IMR-90 (cell line): Measurements from ENCODE around the gene MKX. TPM values are rescaled to one million over a fixed set of nuclear protein-coding genes. Genes with fewer than 3 reads are reported as not detected.

ENCODE experiments used
- ATAC-seq: fragments of 200-7000 bp; cut with Tn5 transposase; 2 replicates; pipeline ENCODE4 v1.9.1; 2020; ENCODE audit warnings: low read depth, mild to moderate bottlenecking, moderate library complexity
- BruUV-seq: library from RNA; stranded (reverse); fragments of 400-500 nt; replicated peaks from 2 replicates; lab custom pipeline; 2021; lab: Mats Ljungman, UMichigan
- CTCF ChIA-PET: fragments of 300-600 bp; formaldehyde crosslinking; extraction: SDS; loops from one replicate; lab custom pipeline; 2021; ENCODE audit warnings: antibody characterized with exemption; lab: Yijun Ruan, JAX
- POLR2A ChIA-PET: fragments of 300-600 bp; sonication (Branson Sonifier 250); formaldehyde crosslinking; loops from one replicate; lab custom pipeline; 2022; ENCODE audit warnings: antibody characterized with exemption; ENCODE audit not compliant: unreplicated experiment; lab: Charles Lee
- DNase-seq: peaks from one replicate; pipeline ENCODE4 v3.0.0; 2013
- H2AFZ ChIP-seq: replicated peaks from 2 replicates; pipeline ENCODE3; 2013; ENCODE audit warnings: low read length, mild to moderate bottlenecking; ENCODE audit not compliant: poor library complexity
- H2AK5ac ChIP-seq: 2 replicates; pipeline ENCODE4 v1.6.1; 2013; ENCODE audit warnings: low read depth, low read length, inconsistent platforms
- H2AK9ac ChIP-seq: replicated peaks from 2 replicates; pipeline ENCODE3; 2013; ENCODE audit warnings: mild to moderate bottlenecking, low read depth, low read length, moderate library complexity; ENCODE audit not compliant: poor library complexity
- H2BK120ac ChIP-seq: 2 replicates; pipeline ENCODE4 v1.6.1; 2013; ENCODE audit warnings: low read depth, low read length, inconsistent platforms
- H2BK15ac ChIP-seq: 3 replicates; pipeline ENCODE4 v1.6.1; 2013; ENCODE audit warnings: low read depth, low read length, inconsistent platforms
- H2BK20ac ChIP-seq: 2 replicates; pipeline ENCODE4 v1.6.1; 2013; ENCODE audit warnings: low read depth, mild to moderate bottlenecking, inconsistent platforms, low read length, moderate library complexity
- H2BK5ac ChIP-seq: 2 replicates; pipeline ENCODE4 v1.6.1; 2013; ENCODE audit warnings: mild to moderate bottlenecking, low read depth, low read length, inconsistent platforms; ENCODE audit not compliant: poor library complexity, severe bottlenecking
- H3K14ac ChIP-seq: replicated peaks from 2 replicates; pipeline ENCODE4 v1.6.1; 2013; ENCODE audit warnings: low read depth, low read length, inconsistent platforms
- H3K18ac ChIP-seq: 2 replicates; pipeline ENCODE4 v1.6.1; 2013; ENCODE audit warnings: low read depth, low read length, control low read depth
- H3K23ac ChIP-seq: 2 replicates; pipeline ENCODE4 v1.6.1; 2013; ENCODE audit warnings: low read depth, low read length, inconsistent platforms
- H3K27ac ChIP-seq: 2 replicates; pipeline ENCODE4 v1.5.1; 2013; ENCODE audit warnings: mild to moderate bottlenecking, control low read depth, low read length; ENCODE audit not compliant: insufficient read depth
- H3K27me3 ChIP-seq: 2 replicates; pipeline ENCODE4 v1.6.1; 2013; ENCODE audit warnings: low read length; ENCODE audit not compliant: control insufficient read depth, insufficient read depth
- H3K36me3 ChIP-seq: 2 replicates; pipeline ENCODE4 v1.6.1; 2013; ENCODE audit warnings: low read length, mixed read lengths; ENCODE audit not compliant: control insufficient read depth, insufficient read depth
- H3K4ac ChIP-seq: 2 replicates; pipeline ENCODE4 v1.6.1; 2013; ENCODE audit warnings: low read depth, low read length, inconsistent platforms
- H3K4me1 ChIP-seq: 2 replicates; pipeline ENCODE4 v1.6.1; 2013; ENCODE audit warnings: low read length, mixed read lengths; ENCODE audit not compliant: control insufficient read depth, insufficient read depth
- H3K4me2 ChIP-seq: 2 replicates; pipeline ENCODE4 v1.6.1; 2013; ENCODE audit warnings: low read depth, mild to moderate bottlenecking, control low read depth, low read length, moderate library complexity
- H3K4me3 ChIP-seq: 2 replicates; pipeline ENCODE4 v1.5.1; 2013; ENCODE audit warnings: low read depth, mild to moderate bottlenecking, control low read depth, low read length, moderate library complexity; ENCODE audit not compliant: insufficient read depth
- H3K56ac ChIP-seq: 2 replicates; pipeline ENCODE4 v1.6.1; 2013; ENCODE audit warnings: low read length, inconsistent platforms; ENCODE audit not compliant: insufficient read depth; ENCODE audit errors: extremely low read depth
- H3K79me1 ChIP-seq, 2 experiments: 2 replicates each; pipeline ENCODE4 v1.6.1; 2013; ENCODE audit warnings: low read length in 2 of 2, inconsistent platforms in 1 of 2, low read depth in 1 of 2
- H3K9ac ChIP-seq: 2 replicates; pipeline ENCODE4 v1.6.1; 2013; ENCODE audit warnings: low read depth, low read length, control low read depth
- H3K9me1 ChIP-seq: 2 replicates; pipeline ENCODE4 v1.6.1; 2013; ENCODE audit warnings: low read length, inconsistent platforms; ENCODE audit not compliant: insufficient read depth
- H3K9me3 ChIP-seq: 2 replicates; pipeline ENCODE4 v1.6.1; 2013; ENCODE audit warnings: low read length; ENCODE audit not compliant: control insufficient read depth, insufficient read depth
- H4K20me1 ChIP-seq: 2 replicates; pipeline ENCODE4 v1.6.1; 2013; ENCODE audit warnings: low read length, inconsistent platforms; ENCODE audit not compliant: insufficient read depth
- H4K5ac ChIP-seq: 2 replicates; pipeline ENCODE4 v1.6.1; 2013; ENCODE audit warnings: mild to moderate bottlenecking, low read depth, low read length, control low read depth
- H4K8ac ChIP-seq, 2 experiments: 2 replicates each; pipeline ENCODE4 v1.6.1; 2013; ENCODE audit warnings: low read depth in 2 of 2, low read length in 2 of 2, control low read depth in 1 of 2, inconsistent platforms in 1 of 2
- H4K91ac ChIP-seq: 2 replicates; pipeline ENCODE4 v1.6.1; 2013; ENCODE audit warnings: low read depth, low read length, inconsistent platforms; ENCODE audit not compliant: insufficient read depth
- BHLHE40 ChIP-seq: fragments of 150-350 bp; IDR thresholded peaks from 2 replicates; pipeline ENCODE4 v1.6.1; 2016; ENCODE audit warnings: mild to moderate bottlenecking, low read depth, low read length
- CEBPB ChIP-seq: IDR thresholded peaks from 2 replicates; pipeline ENCODE4 v1.6.1; 2012; ENCODE audit warnings: low read depth, low read length, improper control_type of control experiment
- CHD1 ChIP-seq: IDR thresholded peaks from 2 replicates; pipeline ENCODE4 v1.6.1; 2012; ENCODE audit warnings: low read depth, low read length, improper control_type of control experiment
- FOS ChIP-seq: fragments of 150-350 bp; IDR thresholded peaks from 2 replicates; pipeline ENCODE4 v1.6.1; 2016; ENCODE audit warnings: low read depth, low read length
- MAFK ChIP-seq: IDR thresholded peaks from 2 replicates; pipeline ENCODE4 v1.6.1; 2012; ENCODE audit warnings: low read depth, low read length, improper control_type of control experiment
- MAZ ChIP-seq: IDR thresholded peaks from 2 replicates; pipeline ENCODE4 v1.6.1; 2012; ENCODE audit warnings: low read depth, mild to moderate bottlenecking, low read length, improper control_type of control experiment, moderate library complexity, borderline replicate concordance
- MXI1 ChIP-seq: IDR thresholded peaks from 2 replicates; pipeline ENCODE4 v1.6.1; 2012; ENCODE audit warnings: low read depth, mild to moderate bottlenecking, low read length, moderate library complexity, borderline replicate concordance
- NFE2L2 ChIP-seq: fragments of 150-350 bp; IDR thresholded peaks from 2 replicates; pipeline ENCODE4 v1.6.1; 2016; ENCODE audit warnings: low read depth, mild to moderate bottlenecking, low read length
- POLR2A ChIP-seq: IDR thresholded peaks from 2 replicates; pipeline ENCODE4 v1.6.1; 2012; ENCODE audit warnings: mild to moderate bottlenecking, low read depth, low read length
- RAD21 ChIP-seq: IDR thresholded peaks from 2 replicates; pipeline ENCODE4 v1.6.1; 2012; ENCODE audit warnings: low read length, improper control_type of control experiment
- RCOR1 ChIP-seq: IDR thresholded peaks from 2 replicates; pipeline ENCODE4 v1.6.1; 2012; ENCODE audit warnings: mild to moderate bottlenecking, low read length, improper control_type of control experiment; ENCODE audit not compliant: insufficient replicate concordance
- RFX5 ChIP-seq: IDR thresholded peaks from 2 replicates; pipeline ENCODE4 v1.8.0; 2012; ENCODE audit warnings: low read depth, mild to moderate bottlenecking, low read length, moderate library complexity
- SMC3 ChIP-seq: fragments of 150-350 bp; IDR thresholded peaks from 2 replicates; pipeline ENCODE4 v1.6.1; 2016; ENCODE audit warnings: low read depth, mild to moderate bottlenecking, antibody characterized with exemption, low read length, moderate library complexity
- WGBS, 2 experiments: methylation state at CpG; one replicate each; pipeline versions ENCODE4 v1.1.5 to v1.1.7; 2013; ENCODE audit warnings: missing lambda C conversion rate in 2 of 2; ENCODE audit not compliant: insufficient read length in 1 of 2; ENCODE audit errors: extremely low coverage in 2 of 2; 5-methylcytosine and 5-hydroxymethylcytosine counted together
- dilution Hi-C: fragments of 300-500 bp; cut with HindIII; formaldehyde crosslinking; loops from one replicate; pipeline ENCODE4 v1.14.3; 2018; ENCODE audit warnings: low sequenced_read_pairs; ENCODE audit not compliant: unreplicated experiment
- in situ Hi-C: fragments of 300-500 bp; cut with MboI; formaldehyde crosslinking; loops from 3 replicates; pipeline ENCODE4 v1.14.3; 2019; ENCODE audit warnings: low sequenced_read_pairs, inconsistent platforms, mixed read lengths
- intact Hi-C: fragments of 100-400 bp; cut with micrococcal nuclease; formaldehyde crosslinking; loops from 2 replicates; pipeline ENCODE4 v1.10.0; 2022
- polyA plus RNA-seq, 3 experiments: library from polyadenylated mRNA; depleted of rRNA; stranded (reverse); fragments of >200 nt; gene quantifications; 2 replicates each; pipeline ENCODE4 v1.2.3, GENCODE V29; 2012; ENCODE audit warnings: low replicate concordance in 1 of 3
- total RNA-seq: library from RNA; depleted of rRNA; stranded (reverse); fragments of >200 nt; gene quantifications from 2 replicates; pipeline ENCODE4 v1.2.3, GENCODE V29; 2012
- TF ChIP-seq, protein P1 (sequence below): fragments of 150-350 bp; IDR thresholded peaks from 2 replicates; pipeline ENCODE4 v1.6.1; 2017; ENCODE audit warnings: mild to moderate bottlenecking, antibody characterized with exemption, low read length, low read depth
- TF ChIP-seq, protein P2 (sequence below): conservative IDR thresholded peaks from 2 replicates; pipeline ENCODE4 v1.5.1; 2012; ENCODE audit warnings: mild to moderate bottlenecking, low read depth, low read length, improper control_type of control experiment
- TF ChIP-seq, protein P3 (sequence below): fragments of 150-350 bp; IDR thresholded peaks from 2 replicates; pipeline ENCODE4 v1.6.1; 2016; ENCODE audit warnings: low read depth, mild to moderate bottlenecking, low read length, moderate library complexity, borderline replicate concordance

The MKX gene
- total and polyA plus RNA-seq, 2 of the 4 experiments (the other 2 are of a cell fraction) = 0.10 to 0.36 TPM

DNA sequence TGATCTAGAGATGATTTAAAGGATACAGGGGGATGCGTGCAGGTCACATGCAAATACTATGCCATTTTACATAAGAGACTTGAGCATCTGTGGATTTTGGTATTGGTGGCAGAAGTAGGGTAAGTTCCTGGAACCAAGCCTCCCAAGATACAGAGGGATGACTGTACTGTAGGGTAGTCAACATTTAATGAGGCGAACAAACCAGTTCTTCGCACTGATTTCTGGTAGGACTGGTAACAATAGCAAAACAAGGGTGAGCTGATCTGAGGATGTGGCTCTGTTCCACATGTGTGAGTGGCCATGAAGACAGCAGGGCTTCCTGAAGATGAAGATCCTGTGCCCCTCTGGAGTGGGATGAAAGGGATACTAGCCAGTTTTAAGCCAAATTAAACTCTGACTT lies 36.3 kb downstream of the MKX start:
- Histone ChIP-seq H2BK15ac (no peak overlapping the region), H3K4me1 (peaks cover 6% of the 10 kb centered on the region), H3K27me3 (no peaks in the 10 kb centered on the region), H3K4me3 (no peak overlapping the region), H4K5ac (no peak overlapping the region), H3K23ac (no peak overlapping the region), H2BK5ac (no peak overlapping the region), H2BK120ac (no peak overlapping the region), H3K4me2 (no peak overlapping the region), H2AK5ac (peak overlapping the region; percentile 33; the same call in 1 of the 2 replicates), H3K36me3 (no peaks in the 10 kb centered on the region), H3K9me1 (no peaks in the 10 kb centered on the region; the same call in 1 of the 2 replicates), H3K9me3 (no peaks in the 10 kb centered on the region), H3K14ac (no peak overlapping the region), H3K4ac (no peak overlapping the region), H2AFZ (peak overlapping the region; percentile 18), H2AK9ac (no peak overlapping the region), H4K91ac (no peak overlapping the region), H3K18ac (no peak overlapping the region), H3K79me1 (no peaks in the 10 kb centered on the region), H2BK20ac (peak overlapping the region; percentile 14; the same call in 1 of the 2 replicates), H3K9ac (no peak overlapping the region), H3K56ac (no peak overlapping the region), H4K8ac (no peak overlapping the region; a peak in 1 of 4 replicates), H4K20me1 (no peaks in the 10 kb centered on the region), H3K27ac (no peak overlapping the region)
- intact Hi-C loops = no loop called here
- in situ Hi-C loops = no loop called here
- 82% methylated on average over 2 of the region's 3 CpGs; no CpG with 5 or more reads in 1 of the 2 experiments for WGBS, 2 experiments
- dilution Hi-C loops = no loop called here
- ChIA-PET POLR2A (no interaction called here), CTCF (no interaction called here)
- no TSS peak for BruUV-seq
- DNase-seq (no peak), ATAC-seq (no peak)
- no peak for TF ChIP-seq CHD1
- no peak for TF ChIP-seq MXI1
- TF ChIP-seq, protein P1, sequence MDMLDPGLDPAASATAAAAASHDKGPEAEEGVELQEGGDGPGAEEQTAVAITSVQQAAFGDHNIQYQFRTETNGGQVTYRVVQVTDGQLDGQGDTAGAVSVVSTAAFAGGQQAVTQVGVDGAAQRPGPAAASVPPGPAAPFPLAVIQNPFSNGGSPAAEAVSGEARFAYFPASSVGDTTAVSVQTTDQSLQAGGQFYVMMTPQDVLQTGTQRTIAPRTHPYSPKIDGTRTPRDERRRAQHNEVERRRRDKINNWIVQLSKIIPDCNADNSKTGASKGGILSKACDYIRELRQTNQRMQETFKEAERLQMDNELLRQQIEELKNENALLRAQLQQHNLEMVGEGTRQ = no peak
- TF ChIP-seq MAZ = no peak
- no peak for TF ChIP-seq CEBPB
- no peak for TF ChIP-seq RAD21
- TF ChIP-seq SMC3 = no peak
- TF ChIP-seq BHLHE40 = no peak
- no peak for TF ChIP-seq MAFK
- no peak for TF ChIP-seq RFX5
- TF ChIP-seq RCOR1 = no peak
- TF ChIP-seq POLR2A = no peak
- TF ChIP-seq, protein P2, sequence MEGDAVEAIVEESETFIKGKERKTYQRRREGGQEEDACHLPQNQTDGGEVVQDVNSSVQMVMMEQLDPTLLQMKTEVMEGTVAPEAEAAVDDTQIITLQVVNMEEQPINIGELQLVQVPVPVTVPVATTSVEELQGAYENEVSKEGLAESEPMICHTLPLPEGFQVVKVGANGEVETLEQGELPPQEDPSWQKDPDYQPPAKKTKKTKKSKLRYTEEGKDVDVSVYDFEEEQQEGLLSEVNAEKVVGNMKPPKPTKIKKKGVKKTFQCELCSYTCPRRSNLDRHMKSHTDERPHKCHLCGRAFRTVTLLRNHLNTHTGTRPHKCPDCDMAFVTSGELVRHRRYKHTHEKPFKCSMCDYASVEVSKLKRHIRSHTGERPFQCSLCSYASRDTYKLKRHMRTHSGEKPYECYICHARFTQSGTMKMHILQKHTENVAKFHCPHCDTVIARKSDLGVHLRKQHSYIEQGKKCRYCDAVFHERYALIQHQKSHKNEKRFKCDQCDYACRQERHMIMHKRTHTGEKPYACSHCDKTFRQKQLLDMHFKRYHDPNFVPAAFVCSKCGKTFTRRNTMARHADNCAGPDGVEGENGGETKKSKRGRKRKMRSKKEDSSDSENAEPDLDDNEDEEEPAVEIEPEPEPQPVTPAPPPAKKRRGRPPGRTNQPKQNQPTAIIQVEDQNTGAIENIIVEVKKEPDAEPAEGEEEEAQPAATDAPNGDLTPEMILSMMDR = no peak
- TF ChIP-seq, protein P3, sequence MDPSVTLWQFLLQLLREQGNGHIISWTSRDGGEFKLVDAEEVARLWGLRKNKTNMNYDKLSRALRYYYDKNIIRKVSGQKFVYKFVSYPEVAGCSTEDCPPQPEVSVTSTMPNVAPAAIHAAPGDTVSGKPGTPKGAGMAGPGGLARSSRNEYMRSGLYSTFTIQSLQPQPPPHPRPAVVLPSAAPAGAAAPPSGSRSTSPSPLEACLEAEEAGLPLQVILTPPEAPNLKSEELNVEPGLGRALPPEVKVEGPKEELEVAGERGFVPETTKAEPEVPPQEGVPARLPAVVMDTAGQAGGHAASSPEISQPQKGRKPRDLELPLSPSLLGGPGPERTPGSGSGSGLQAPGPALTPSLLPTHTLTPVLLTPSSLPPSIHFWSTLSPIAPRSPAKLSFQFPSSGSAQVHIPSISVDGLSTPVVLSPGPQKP = no peak
- no peak for TF ChIP-seq NFE2L2
- TF ChIP-seq FOS = no peak
